Activated CD8-positive, alpha-beta memory T cell treated with anti-CD3 and anti-CD28 coated beads, Interleukin-2, amount 50 U/mL, for 4 hours (primary cell): ENCODE data around the gene TBC1D22A.
"Not testable (repeated sequence)": the region's sequence is repeated elsewhere in the genome, so short reads cannot be mapped to it uniquely, and the experiment has no call there.

Experiments
- DNase-seq: peaks from one replicate; pipeline ENCODE4 v3.0.0-alpha.2; 2020

The TBC1D22A gene, protein sequence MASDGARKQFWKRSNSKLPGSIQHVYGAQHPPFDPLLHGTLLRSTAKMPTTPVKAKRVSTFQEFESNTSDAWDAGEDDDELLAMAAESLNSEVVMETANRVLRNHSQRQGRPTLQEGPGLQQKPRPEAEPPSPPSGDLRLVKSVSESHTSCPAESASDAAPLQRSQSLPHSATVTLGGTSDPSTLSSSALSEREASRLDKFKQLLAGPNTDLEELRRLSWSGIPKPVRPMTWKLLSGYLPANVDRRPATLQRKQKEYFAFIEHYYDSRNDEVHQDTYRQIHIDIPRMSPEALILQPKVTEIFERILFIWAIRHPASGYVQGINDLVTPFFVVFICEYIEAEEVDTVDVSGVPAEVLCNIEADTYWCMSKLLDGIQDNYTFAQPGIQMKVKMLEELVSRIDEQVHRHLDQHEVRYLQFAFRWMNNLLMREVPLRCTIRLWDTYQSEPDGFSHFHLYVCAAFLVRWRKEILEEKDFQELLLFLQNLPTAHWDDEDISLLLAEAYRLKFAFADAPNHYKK

GRCh38 chr22:46762238-46763050 lies at the start of gene TBC1D22A:
Gene TBC1D22A (plus strand): TSS chr22:46762650. CDS start chr22:46762787, 137 bp downstream.
- DNase-seq: peak; percentile 94

DNA sequence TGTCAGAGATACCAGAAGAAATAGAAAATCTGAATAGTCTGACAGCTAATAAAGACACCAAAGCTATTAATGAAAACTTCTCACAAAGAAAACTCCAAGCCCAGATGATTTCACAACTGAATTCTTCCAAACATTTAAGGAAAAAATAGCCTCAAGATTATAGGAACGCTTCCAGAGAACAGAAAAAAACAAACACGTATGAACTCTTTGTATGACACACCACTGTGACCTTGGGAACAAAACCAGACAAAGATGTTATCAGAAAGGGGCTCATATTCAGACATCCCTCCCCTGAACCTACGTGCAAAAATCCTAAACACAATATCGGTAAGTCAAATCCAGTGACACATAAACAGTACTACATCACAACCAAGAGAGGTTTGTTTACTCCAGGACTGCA lies 47.9 kb upstream of the TBC1D22A start:
- no peak for DNase-seq

GRCh38 chr22:46719921-46720320 lies 42.5 kb upstream of the TBC1D22A start:
- DNase-seq: no peak

DNA sequence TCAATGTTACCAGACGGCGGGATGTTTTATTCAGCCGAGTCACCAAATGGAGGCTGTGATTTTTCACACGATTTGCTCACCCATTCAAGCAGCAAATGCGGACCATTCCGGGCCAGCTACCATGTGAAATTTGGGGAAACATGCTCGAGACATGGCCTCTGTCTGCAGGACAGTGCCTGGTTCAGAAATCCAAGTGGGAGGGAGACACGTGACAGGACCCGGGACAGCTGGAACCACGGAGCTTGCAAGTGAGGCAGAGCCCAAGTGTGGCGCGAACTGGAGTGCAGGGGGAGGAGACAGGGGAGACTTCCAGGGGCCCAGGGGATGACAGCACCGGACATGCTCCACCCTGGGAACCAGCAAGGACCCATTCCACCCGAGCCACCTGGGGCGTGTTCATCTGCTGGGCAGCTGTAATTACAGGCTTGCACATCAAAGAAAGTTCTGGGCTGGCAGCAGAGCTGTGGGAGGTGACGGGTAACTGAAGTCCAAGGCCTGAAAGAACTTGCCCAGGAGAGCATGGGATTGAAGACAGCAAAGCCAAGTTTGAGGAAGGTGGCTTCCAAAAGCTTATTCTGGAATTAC lies 40.9 kb upstream of the TBC1D22A start:
- DNase-seq: no peak

- no peak for DNase-seq
Observed at GRCh38 chr22:46723882-46724281, 38.6 kb upstream of the TBC1D22A start.

DNA sequence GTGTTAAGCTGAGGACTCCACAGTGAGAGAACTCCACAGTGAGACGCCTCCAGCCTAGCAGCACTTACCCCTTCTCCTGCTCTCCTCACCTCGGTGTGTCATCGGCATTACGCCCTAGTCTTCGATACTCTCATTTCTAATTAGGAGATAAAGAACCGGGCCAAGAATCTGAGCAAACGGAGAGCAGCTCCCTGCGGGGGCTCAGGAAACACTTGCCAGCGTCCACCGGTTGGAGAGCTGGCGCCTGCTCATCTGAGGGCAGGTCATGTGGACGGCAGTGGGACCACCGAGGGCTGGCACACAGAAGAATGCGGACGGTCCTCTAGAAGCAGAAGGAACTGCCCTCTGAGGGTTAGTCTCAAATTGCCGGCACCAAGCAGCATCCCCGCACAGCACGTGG lies 37.4 kb upstream of the TBC1D22A start:
- no peak for DNase-seq

DNA sequence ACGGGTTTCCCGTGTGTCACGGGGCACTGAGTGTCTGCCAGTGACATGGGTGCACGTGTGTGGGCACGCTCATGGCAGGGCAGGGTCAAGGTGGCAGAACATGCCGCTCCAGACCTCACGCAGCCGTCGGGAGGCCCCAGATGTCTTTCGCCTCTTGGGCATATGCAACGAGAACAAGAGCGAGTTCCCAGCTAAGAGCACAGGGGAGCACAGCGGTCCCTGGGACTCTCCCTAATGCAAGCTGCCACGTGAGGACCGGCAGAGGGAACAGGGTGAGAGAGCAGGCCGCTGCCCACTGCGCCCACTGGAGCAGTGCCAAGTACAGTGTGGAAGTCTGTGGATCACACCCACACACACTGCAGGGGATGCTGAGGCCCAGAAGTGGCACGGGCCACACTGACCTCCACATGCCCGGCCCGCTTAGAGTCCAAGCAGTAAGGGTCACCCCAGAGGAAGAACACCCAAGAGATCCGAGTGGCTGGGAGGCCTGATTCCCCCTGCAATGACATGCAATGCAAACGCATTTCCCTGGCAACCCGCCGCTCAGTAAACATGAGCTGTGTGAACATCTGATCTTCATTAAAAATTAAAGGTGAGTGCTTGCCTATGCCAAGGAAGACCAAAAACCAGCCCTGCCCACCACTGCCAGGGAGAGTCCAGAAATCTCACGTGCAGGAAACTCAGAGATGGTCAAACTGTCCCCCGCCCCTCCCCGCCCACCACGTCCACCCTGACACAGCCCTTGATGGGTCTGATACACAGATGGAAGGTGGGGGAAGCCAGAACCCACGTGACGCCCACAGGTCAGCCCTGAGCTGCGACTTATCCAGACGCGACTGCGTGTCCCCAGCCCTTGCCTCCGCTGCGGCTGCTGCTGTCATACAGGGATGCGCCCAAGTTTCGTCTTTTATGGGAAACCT lies 36.1 kb upstream of the TBC1D22A start:
- DNase-seq: no peak

DNA sequence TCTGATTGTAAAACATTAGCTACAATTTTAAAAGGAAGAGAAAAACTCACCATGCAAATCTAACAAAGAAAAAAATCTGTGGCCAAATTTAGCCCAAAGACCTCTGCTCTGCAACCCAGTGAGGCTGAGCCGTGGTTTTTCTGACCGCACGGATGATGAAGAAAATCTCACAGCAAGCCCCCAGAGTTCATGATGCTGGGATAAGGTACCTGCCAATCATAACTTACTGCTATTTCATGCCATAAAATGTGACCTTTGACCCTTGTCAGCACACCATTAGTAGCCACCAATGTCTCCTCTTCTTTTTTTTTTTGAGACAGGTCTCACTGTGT lies 35.5 kb upstream of the TBC1D22A start:
- no peak for DNase-seq

- no peak for DNase-seq
Observed at GRCh38 chr22:46727813-46728364, 34.6 kb upstream of the TBC1D22A start.

DNA sequence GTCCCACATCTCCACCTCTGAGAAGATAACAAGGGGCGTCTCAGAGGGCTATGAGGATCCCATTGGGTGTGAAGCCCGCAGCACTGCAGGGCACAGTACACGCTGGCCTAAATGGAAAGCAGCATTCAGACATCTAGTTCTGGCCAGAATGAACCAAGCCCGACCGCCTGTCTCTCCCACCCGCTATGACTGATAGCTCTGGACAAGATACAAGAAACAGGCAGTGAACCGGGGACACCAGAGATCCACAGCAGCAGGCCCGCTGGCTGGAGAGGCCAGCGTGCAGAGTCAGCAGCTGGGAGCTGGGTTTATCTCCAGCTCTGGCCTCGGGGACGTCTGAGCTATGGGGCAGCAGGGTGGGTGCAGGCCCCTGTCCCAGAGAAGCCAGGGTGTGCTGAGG lies 34.0 kb upstream of the TBC1D22A start:
- DNase-seq: no peak

DNA sequence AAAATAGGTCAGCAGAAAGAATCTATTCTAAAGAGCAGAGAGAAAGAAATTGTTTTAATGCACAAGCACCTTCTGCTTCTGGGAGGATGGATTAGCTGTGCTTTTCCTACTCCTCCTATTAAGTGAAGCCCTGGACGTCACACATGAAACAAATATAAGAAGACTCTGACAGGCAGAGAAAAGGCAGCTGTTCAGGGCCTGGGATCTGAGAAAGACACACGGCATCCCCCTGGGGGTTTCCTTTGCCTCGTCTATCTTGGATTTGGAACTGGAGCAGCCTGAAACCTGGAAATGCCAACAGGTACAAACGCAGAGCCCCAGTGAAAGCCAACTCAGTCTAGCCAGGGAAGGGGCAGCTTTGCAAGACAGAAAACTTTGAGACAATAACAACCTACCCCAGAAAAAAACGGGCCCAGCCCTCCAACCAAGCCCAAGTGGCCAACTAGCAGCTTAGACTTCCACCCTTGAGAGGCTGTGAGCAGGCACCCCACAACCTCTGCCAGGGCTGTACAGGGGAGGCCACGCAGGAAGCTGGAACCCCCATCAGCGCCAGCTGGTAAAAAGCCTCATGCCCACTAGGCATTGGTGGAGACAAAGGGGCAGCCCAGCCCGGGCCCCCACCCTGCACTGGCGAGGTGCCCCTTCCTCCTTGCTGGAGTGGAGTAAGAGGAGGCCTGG lies 31.7 kb upstream of the TBC1D22A start:
- no peak for DNase-seq

- no peak for DNase-seq
Observed at GRCh38 chr22:46731246-46732040, 31.0 kb upstream of the TBC1D22A start.

DNA sequence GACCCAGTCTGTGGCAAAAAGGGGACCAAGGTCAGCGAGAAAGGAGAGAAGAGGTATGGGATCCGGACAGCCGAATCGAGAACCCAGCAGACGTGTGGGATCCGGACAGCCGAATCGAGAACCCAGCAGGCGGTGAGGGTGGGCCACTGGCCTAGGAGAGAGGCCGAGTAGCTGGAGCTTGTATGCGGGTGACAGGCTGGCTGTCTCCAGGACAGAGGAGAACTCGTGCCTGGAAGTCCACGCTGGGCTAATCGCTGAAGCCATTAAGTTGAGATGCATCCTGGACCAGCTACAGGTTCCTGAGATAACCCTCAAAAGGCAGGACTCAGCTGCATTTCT lies 30.4 kb upstream of the TBC1D22A start:
- DNase-seq: no peak

GRCh38 chr22:46732513-46732912 lies 29.9 kb upstream of the TBC1D22A start:
- DNase-seq: no peak

DNA sequence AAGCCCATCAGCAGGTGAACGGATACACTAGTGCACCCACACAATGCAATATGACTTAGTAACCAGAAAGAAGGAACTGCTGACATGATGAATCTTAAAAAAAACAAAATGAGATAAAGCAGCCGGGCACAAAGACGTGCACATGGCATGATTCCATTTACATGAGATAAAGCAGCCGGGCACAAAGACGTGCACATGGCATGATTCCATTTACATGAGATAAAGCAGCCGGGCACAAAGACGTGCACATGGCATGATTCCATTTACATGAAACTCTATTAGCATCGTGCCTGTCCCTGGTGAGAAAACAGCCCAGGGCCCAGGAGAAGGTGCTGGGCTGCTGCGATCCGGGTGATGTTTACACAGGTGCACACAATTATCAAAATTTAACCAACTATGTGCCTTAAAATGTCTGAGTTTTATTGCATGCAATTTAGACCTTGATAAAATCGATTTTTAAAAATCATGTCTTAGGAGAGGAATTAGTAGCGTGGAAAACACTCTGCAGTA lies 28.2 kb upstream of the TBC1D22A start:
- not testable (repeated sequence) for DNase-seq

- peak; percentile 61 for DNase-seq
Observed at GRCh38 chr22:46734830-46735453, 27.5 kb upstream of the TBC1D22A start.

DNA sequence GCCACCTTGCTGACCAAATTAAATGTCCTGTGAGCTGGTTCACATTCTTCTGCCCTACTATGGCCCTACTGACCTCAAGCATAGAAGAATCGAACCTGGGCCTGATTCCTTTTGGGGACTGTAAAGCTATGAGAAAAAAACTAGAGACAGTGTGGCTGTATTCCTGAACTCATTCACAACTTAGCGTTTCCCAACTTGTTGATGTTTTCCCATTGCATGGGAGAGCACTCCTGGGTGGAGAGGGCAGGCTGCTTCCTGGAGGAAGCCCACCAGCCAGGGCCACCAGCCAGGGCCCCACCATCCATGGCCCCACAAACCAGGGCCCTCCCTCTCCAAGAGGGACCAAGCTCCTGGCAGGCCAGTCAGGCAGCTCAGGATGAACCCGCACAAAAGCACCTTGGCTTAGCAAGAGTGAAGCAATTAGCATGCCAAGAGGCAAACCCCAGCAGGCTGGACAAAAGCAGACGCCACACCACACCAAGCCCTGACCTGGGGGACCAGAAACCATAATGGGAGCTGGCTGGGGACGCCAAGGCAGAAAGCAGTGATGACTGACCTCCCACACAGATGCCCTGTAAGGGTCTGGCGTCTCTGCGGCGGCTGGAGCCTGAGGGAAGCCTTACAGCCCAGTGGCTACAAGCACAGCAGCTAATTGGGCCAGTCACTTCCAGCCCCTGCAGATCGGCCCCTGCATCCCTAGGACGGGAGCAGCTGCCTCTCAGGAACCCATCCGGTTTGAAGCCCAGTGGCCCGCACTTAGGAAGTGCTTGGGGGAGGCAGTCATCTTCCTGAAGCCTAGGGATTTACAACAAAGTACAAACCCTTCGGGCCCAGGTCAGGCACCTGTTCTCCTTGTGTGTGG lies 26.5 kb upstream of the TBC1D22A start:
- no peak for DNase-seq

- DNase-seq: no peak
Observed at GRCh38 chr22:46736705-46737104, 25.7 kb upstream of the TBC1D22A start.
